Peyer's patch (tissue), 4 donors: ENCODE measurements around the gene ZNF785. TPM values are rescaled to one million over a fixed set of nuclear protein-coding genes. Genes with fewer than 3 reads are reported as not detected.

Experiments used
- DNase-seq, 3 donors: peaks; one replicate each; pipeline ENCODE4 v3.0.0-alpha.2; 2017 to 2019
- H3K27ac ChIP-seq, 4 donors: fragments of 200-600 bp; sonication (generic); one replicate each; pipeline ENCODE4 v1.5.1; 2016 to 2019
- H3K27me3 ChIP-seq, 2 donors: fragments of 200-600 bp; sonication (generic); one replicate each; pipeline ENCODE4 v1.5.1; 2019
- H3K36me3 ChIP-seq, 3 donors: fragments of 200-600 bp; sonication (generic); one replicate each; pipeline ENCODE4 v1.5.1; 2016 to 2019
- H3K4me1 ChIP-seq, 4 donors: fragments of 200-600 bp; sonication (generic); one replicate each; pipeline ENCODE4 v1.5.1; 2016 to 2019
- H3K4me3 ChIP-seq, 4 donors: fragments of 200-600 bp; sonication (generic); 1 replicate in 3 of 4; 2 replicates in 1 of 4; pipeline ENCODE4 v1.5.1; 2016 to 2019; ENCODE audit warnings: mild to moderate bottlenecking in 1 of 4
- H3K9me3 ChIP-seq, 4 donors: fragments of 200-600 bp; sonication (generic); one replicate each; pipeline ENCODE4 v1.5.1; 2016 to 2019; ENCODE audit warnings: mild to moderate bottlenecking in 1 of 4
- POLR2A ChIP-seq, 2 donors: fragments of 450-650 bp; IDR thresholded peaks; one replicate each; pipeline ENCODE4 v1.5.1; 2017; ENCODE audit warnings: antibody characterized with exemption in 2 of 2, mild to moderate bottlenecking in 2 of 2, moderate library complexity in 2 of 2
- total RNA-seq, 4 donors: library from RNA; depleted of rRNA; stranded (reverse); fragments of >200 nt; gene quantifications; one replicate each; pipeline ENCODE4 v1.1.0, GENCODE V29; 2016
- TF ChIP-seq, protein P1 (sequence below), 6 experiments: fragments of 450-650 bp in 4 of 6; fragments of 200-600 bp in 2 of 6; sonication (generic) in 1 of 6; IDR thresholded peaks; one replicate each; pipeline ENCODE4 v1.5.1; 2017 to 2019; ENCODE audit warnings: antibody characterized with exemption in 6 of 6, mild to moderate bottlenecking in 3 of 6, moderate library complexity in 1 of 6

Gene ZNF785
- total RNA-seq, 4 donors from 2014 or later = 13.7 to 55.0 (median 29.3) TPM

DNA sequence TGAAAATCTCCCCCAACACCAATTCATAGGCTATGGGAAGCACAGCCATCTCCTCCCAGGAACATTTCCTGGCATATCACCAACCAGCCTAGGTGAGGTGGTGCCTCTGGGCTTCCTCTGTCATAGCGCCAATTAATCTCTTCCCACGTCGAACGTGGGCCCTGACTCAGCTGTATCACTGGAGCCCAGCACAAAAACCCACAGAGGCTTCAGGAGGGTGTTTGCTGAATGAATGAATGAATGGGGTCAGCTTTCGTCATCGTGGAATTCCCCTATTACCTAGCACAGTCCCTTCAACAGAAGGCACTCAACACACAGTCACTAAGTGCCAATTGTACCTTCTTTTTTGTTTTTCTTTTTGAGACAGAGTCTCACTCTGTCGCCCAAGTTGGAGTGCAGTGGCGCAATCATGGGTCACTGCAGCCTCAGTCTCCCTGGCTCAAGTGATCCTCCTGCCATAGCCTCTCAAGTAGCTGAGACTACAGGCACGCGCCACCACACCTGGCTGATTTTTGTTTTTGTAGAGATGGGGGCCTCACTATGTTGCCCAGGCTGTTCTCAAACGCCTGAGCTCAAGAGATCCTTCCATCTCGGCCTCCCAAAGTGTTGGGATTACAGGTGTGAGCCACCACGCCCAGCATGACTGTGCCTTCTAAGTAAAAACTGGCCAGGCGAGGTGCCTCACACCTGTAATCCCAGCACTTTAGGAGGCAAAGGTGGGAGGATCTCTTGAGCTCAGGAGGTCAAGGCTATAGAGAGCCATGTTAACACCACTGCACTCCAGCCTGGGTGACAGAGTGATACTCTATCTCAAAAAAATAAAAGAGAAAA is 18.1 kb downstream of the ZNF785 start:
- Histone ChIP-seq H3K27ac (peak overlapping the region in 3 of 4 donors; percentile 45 to 70 (median 69)), H3K4me1 (peaks cover 2 to 18% (median 10%) of the 10 kb centered on the region in 4 donors), H3K27me3 (no peaks in the 10 kb centered on the region), H3K36me3 (peaks cover 0 to 3% (median 0%) of the 10 kb centered on the region in 3 donors), H3K9me3 (no peaks in the 10 kb centered on the region), H3K4me3 (no peak overlapping the region)
- DNase-seq = no peak
- TF ChIP-seq POLR2A (IDR thresholded peaks at IDR 0.05) = no peak
- TF ChIP-seq, protein P1, sequence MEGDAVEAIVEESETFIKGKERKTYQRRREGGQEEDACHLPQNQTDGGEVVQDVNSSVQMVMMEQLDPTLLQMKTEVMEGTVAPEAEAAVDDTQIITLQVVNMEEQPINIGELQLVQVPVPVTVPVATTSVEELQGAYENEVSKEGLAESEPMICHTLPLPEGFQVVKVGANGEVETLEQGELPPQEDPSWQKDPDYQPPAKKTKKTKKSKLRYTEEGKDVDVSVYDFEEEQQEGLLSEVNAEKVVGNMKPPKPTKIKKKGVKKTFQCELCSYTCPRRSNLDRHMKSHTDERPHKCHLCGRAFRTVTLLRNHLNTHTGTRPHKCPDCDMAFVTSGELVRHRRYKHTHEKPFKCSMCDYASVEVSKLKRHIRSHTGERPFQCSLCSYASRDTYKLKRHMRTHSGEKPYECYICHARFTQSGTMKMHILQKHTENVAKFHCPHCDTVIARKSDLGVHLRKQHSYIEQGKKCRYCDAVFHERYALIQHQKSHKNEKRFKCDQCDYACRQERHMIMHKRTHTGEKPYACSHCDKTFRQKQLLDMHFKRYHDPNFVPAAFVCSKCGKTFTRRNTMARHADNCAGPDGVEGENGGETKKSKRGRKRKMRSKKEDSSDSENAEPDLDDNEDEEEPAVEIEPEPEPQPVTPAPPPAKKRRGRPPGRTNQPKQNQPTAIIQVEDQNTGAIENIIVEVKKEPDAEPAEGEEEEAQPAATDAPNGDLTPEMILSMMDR (IDR thresholded peaks at IDR 0.05) = no peak

DNA sequence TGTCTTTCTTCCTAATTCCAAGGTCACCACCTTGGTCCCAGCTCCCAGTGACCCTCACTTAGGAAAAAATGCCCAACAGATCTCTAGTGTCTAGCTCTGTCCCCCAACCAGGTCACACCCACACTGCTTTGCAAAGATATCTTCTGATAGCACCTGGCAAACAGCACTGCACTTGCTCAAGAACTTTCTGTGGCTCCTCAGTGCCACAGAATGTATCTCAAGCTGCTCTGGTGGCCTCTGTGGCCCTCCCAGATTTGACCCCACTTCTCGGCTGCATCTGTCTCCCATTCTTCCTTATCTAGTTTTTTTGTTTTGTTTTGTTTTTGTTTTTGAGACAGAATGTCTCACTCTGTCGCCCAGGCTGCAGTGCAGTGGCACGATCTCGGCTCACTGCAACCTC is 19.0 kb downstream of the ZNF785 start:
- no peaks in the 10 kb centered on the region for H3K27me3 ChIP-seq
- no peak for TF ChIP-seq POLR2A (IDR thresholded peaks at IDR 0.05)
- TF ChIP-seq, protein P1 (IDR thresholded peaks at IDR 0.05) = no peak
- no peak for DNase-seq
- peaks cover 0 to 3% (median 0%) of the 10 kb centered on the region in 3 donors for H3K36me3 ChIP-seq
- H3K4me3 ChIP-seq = no peak overlapping the region
- H3K27ac ChIP-seq = no peak overlapping the region
- H3K4me1 ChIP-seq = peaks cover 0 to 15% (median 7%) of the 10 kb centered on the region in 4 donors
- H3K9me3 ChIP-seq = no peaks in the 10 kb centered on the region

DNA sequence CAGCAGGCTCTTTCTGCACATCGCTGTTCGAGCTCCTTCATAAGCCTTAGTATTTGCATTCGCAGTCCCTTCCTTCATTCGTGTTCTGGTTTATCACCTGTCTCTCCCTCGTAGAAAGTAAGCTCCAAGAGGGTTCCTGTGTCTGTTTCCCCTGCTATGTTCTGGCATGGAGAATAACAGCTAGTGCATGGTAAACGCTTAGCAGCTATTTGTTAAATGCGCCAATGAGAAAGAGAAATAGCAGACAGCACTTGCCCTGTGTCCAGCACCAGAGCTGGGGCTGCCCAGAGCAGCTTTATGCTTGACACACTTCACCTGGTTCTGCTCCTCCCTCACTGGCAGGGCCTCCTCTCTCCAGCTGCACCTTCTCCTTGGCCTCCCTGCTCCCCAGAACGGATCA is 19.5 kb downstream of the ZNF785 start:
- H3K9me3 ChIP-seq = no peaks in the 10 kb centered on the region
- peaks cover 0 to 3% (median 0%) of the 10 kb centered on the region in 3 donors for H3K36me3 ChIP-seq
- H3K4me1 ChIP-seq = peaks cover 0 to 18% (median 8%) of the 10 kb centered on the region in 4 donors
- no peaks in the 10 kb centered on the region for H3K27me3 ChIP-seq
- H3K4me3 ChIP-seq = no peak overlapping the region
- H3K27ac ChIP-seq = no peak overlapping the region
- DNase-seq = no peak
- no peak for TF ChIP-seq POLR2A (IDR thresholded peaks at IDR 0.05)
- TF ChIP-seq, protein P1 (IDR thresholded peaks at IDR 0.05) = no peak

DNA sequence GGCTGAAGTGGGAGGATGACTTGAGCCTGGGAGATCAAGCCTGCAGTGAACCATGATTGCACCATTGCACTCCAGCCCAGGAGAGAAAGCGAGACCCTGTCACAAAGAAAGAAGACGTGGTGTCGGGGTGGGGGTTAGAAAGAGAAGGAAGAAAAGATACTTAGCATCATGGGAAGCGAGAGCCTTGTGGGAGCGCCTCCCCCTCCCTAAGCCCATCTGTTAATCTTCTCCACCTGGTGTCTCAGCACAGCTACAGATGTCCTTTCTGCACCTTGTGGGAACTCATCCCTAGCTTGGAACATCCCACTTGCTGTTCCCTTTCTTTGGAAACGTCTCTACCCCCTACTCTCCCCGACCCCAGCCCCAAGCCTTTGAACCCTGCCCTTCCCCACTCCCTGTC is 20.0 kb downstream of the ZNF785 start:
- Histone ChIP-seq H3K9me3 (no peaks in the 10 kb centered on the region), H3K36me3 (peaks cover 0 to 3% (median 0%) of the 10 kb centered on the region in 3 donors), H3K4me3 (no peak overlapping the region), H3K27me3 (no peaks in the 10 kb centered on the region), H3K27ac (no peak overlapping the region), H3K4me1 (peaks cover 0 to 18% (median 8%) of the 10 kb centered on the region in 4 donors)
- TF ChIP-seq POLR2A (IDR thresholded peaks at IDR 0.05) = no peak
- TF ChIP-seq, protein P1 (IDR thresholded peaks at IDR 0.05) = no peak
- no peak for DNase-seq

DNA sequence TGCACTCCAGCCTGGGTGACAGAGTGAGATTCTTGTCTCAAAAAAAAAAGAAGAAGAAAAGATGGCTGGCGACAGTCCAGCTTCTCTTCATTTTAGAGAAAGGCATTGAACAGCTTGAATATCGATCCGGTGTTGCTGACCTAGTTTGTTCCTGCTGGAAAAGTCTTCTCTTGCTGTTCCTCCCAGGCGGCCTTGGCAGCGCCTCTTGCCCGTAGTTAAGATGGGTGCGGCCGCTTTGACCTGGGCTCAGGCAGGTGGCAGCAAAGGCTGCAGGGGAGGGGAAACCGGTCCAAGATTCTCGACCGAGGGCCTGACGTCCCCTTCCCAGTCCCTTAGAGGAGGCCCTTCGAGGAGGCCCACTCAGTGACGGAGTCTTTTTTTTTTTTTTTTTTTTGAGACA is 23.5 kb downstream of the ZNF785 start:
- H3K4me3 ChIP-seq = peak overlapping the region in 3 of 4 donors; percentile 48 to 60 (median 48)
- H3K4me1 ChIP-seq = peaks cover 0 to 29% (median 1%) of the 10 kb centered on the region in 4 donors
- no peaks in the 10 kb centered on the region for H3K9me3 ChIP-seq
- TF ChIP-seq, protein P1 (IDR thresholded peaks at IDR 0.05) = peak in 2 of 6 experiments; percentile 5 to 28
- TF ChIP-seq POLR2A (IDR thresholded peaks at IDR 0.05) = no peak
- peak in 2 of 3 donors; percentile 70 to 73 for DNase-seq
- peak overlapping the region; percentile 68 to 86 (median 76) for H3K27ac ChIP-seq
- no peaks in the 10 kb centered on the region for H3K36me3 ChIP-seq
- no peaks in the 10 kb centered on the region for H3K27me3 ChIP-seq
